ENCODE results near the gene ATP13A1.
"Not testable (repeated sequence)": the region's sequence is repeated elsewhere in the genome, so short reads cannot be mapped to it uniquely, and the experiment has no call there.

ATP13A1 gene

GRCh38 chr19:19663256-19664120, at the start of gene ATP13A1:
Gene ATP13A1 (minus strand): TSS chr19:19663676. CDS start chr19:19663666, 10 bp downstream.
- DNase-seq (ENCODE audit: low read depth), result peak; percentile 75

- no peak for DNase-seq (ENCODE audit: low read depth)
Observed at GRCh38 chr19:19711934-19712828, 48.7 kb upstream of the ATP13A1 start.

GRCh38 chr19:19711306-19711933, 47.9 kb upstream of the ATP13A1 start:
- DNase-seq (ENCODE audit: low read depth), result no peak

GRCh38 chr19:19710506-19710905, 47.0 kb upstream of the ATP13A1 start:
- DNase-seq (ENCODE audit: low read depth), result no peak

- no peak for DNase-seq (ENCODE audit: low read depth)
Observed at GRCh38 chr19:19704836-19705235, 41.4 kb upstream of the ATP13A1 start.

- not testable (repeated sequence) for DNase-seq (ENCODE audit: low read depth)
Observed at GRCh38 chr19:19700493-19700892, 37.0 kb upstream of the ATP13A1 start.

- no peak for DNase-seq (ENCODE audit: low read depth)
Observed at GRCh38 chr19:19697589-19697988, 34.1 kb upstream of the ATP13A1 start.

GRCh38 chr19:19696386-19696785, 32.9 kb upstream of the ATP13A1 start:
- DNase-seq (ENCODE audit: low read depth), result no peak

GRCh38 chr19:19691683-19692082, 28.2 kb upstream of the ATP13A1 start:
- DNase-seq (ENCODE audit: low read depth), result no peak

GRCh38 chr19:19689023-19689422, 25.5 kb upstream of the ATP13A1 start:
- DNase-seq (ENCODE audit: low read depth), result not testable (repeated sequence)

GRCh38 chr19:19687090-19687489, 23.6 kb upstream of the ATP13A1 start:
- DNase-seq (ENCODE audit: low read depth), result no peak

GRCh38 chr19:19686580-19686979, 23.1 kb upstream of the ATP13A1 start:
- DNase-seq (ENCODE audit: low read depth), result no peak

GRCh38 chr19:19686119-19686518, 22.6 kb upstream of the ATP13A1 start:
- DNase-seq (ENCODE audit: low read depth), result not testable (repeated sequence)

GRCh38 chr19:19679176-19680073, 15.9 kb upstream of the ATP13A1 start:
- no peak for DNase-seq (ENCODE audit: low read depth)

- no peak for DNase-seq (ENCODE audit: low read depth)
Observed at GRCh38 chr19:19677579-19677978, 14.1 kb upstream of the ATP13A1 start.

GRCh38 chr19:19674315-19674714, 10.8 kb upstream of the ATP13A1 start:
- DNase-seq (ENCODE audit: low read depth), result no peak

GRCh38 chr19:19672816-19673215, 9.3 kb upstream of the ATP13A1 start:
- no peak for DNase-seq (ENCODE audit: low read depth)

GRCh38 chr19:19670070-19670551, 6.6 kb upstream of the ATP13A1 start:
- DNase-seq (ENCODE audit: low read depth), result no peak

GRCh38 chr19:19668230-19669012, 4.9 kb upstream of the ATP13A1 start, which contains the start of gene ZNF101:
Gene ZNF101 (plus strand): TSS chr19:19668839. CDS start chr19:19668964, 125 bp downstream.
- DNase-seq (ENCODE audit: low read depth), result peak; percentile 81

GRCh38 chr19:19665420-19665948, 2.0 kb upstream of the ATP13A1 start:
- DNase-seq (ENCODE audit: low read depth), result not testable (repeated sequence)
